Prostate gland (tissue), 2 donors: ENCODE data around the gene BZW2.

Source experiments
- CTCF ChIP-seq, 4 experiments: fragments of 200-600 bp in 2 of 4; fragments of 450-650 bp in 2 of 4; sonication (generic) in 2 of 4; IDR thresholded peaks; 1 replicate in 3 of 4; 2 replicates in 1 of 4; pipeline ENCODE4 v1.5.1; 2016 to 2019; ENCODE audit warnings: antibody characterized with exemption in 4 of 4, mild to moderate bottlenecking in 2 of 4, moderate library complexity in 2 of 4
- POLR2A ChIP-seq: fragments of 450-650 bp; IDR thresholded peaks from one replicate; pipeline ENCODE4 v1.6.1; 2016; ENCODE audit warnings: antibody characterized with exemption, mild to moderate bottlenecking
- POLR2AphosphoS5 ChIP-seq: sonication (generic); formaldehyde crosslinking; IDR thresholded peaks from one replicate; pipeline ENCODE4 v1.6.1; 2017; ENCODE audit warnings: antibody characterized with exemption

- TF ChIP-seq CTCF (IDR thresholded peaks at IDR 0.05) (no peak), POLR2AphosphoS5 (no peak), POLR2A (no peak)
Observed at GRCh38 chr7:16651396-16652239, 5.6 kb downstream of the BZW2 start.
